DND-41 (cell line): ENCODE data around the gene UAP1L1.

Source experiments
- ATAC-seq: fragments of 200-7000 bp; cut with Tn5 transposase; 3 replicates; pipeline ENCODE4 v1.9.1; 2021; ENCODE audit warnings: low read depth; ENCODE audit not compliant: insufficient read depth
- DNase-seq: peaks from one replicate; pipeline ENCODE4 v3.0.0-alpha.2; 2020
- H2AFZ ChIP-seq: 2 replicates; pipeline ENCODE4 v1.6.0; 2012; ENCODE audit warnings: low read depth, low read length
- H3K27ac ChIP-seq: 2 replicates; pipeline ENCODE4 v1.5.1; 2012; ENCODE audit warnings: low read length, inconsistent platforms
- H3K27me3 ChIP-seq: fragments of 200-600 bp; sonication (generic); 2 replicates; pipeline ENCODE4 v1.6.0; 2012; ENCODE audit warnings: low read length, mild to moderate bottlenecking, inconsistent platforms; ENCODE audit not compliant: insufficient read depth, poor library complexity
- H3K36me3 ChIP-seq: 2 replicates; pipeline ENCODE4 v1.5.1; 2012; ENCODE audit warnings: low read length, inconsistent platforms; ENCODE audit not compliant: insufficient read depth
- H3K4me1 ChIP-seq: 2 replicates; pipeline ENCODE4 v1.5.1; 2012; ENCODE audit warnings: mild to moderate bottlenecking, low read length; ENCODE audit not compliant: insufficient read depth
- H3K4me2 ChIP-seq: 2 replicates; pipeline ENCODE4 v1.6.0; 2012; ENCODE audit warnings: mild to moderate bottlenecking, moderate library complexity, low read length, inconsistent platforms; ENCODE audit not compliant: insufficient read depth
- H3K4me3 ChIP-seq, 2 experiments: fragments of 200-600 bp in 1 of 2; shearing (Covaris generic) in 1 of 2; 2 replicates each; pipeline ENCODE4 v1.5.1; 2012 to 2016; ENCODE audit warnings: inconsistent platforms in 2 of 2, low read length in 2 of 2, mild to moderate bottlenecking in 2 of 2, low read depth in 1 of 2, moderate library complexity in 1 of 2
- H3K79me2 ChIP-seq: 2 replicates; pipeline ENCODE4 v1.6.0; 2012; ENCODE audit warnings: low read length, inconsistent platforms; ENCODE audit not compliant: insufficient read depth
- H3K9ac ChIP-seq: 2 replicates; pipeline ENCODE4 v1.6.0; 2012; ENCODE audit warnings: low read depth, mild to moderate bottlenecking, inconsistent platforms, low read length, moderate library complexity
- H3K9me3 ChIP-seq: 2 replicates; pipeline ENCODE4 v1.5.1; 2012; ENCODE audit warnings: low read length, moderate library complexity, mild to moderate bottlenecking, inconsistent platforms; ENCODE audit not compliant: insufficient read depth, severe bottlenecking
- H4K20me1 ChIP-seq: 2 replicates; pipeline ENCODE4 v1.6.0; 2012; ENCODE audit warnings: low read length; ENCODE audit not compliant: insufficient read depth
- EZH2 ChIP-seq: IDR thresholded peaks from 3 replicates; pipeline ENCODE4 v1.6.1; 2012; ENCODE audit warnings: borderline replicate concordance, low read depth, mild to moderate bottlenecking, moderate library complexity, low read length, inconsistent platforms; ENCODE audit not compliant: severe bottlenecking
- TF ChIP-seq, protein P1 (sequence below): IDR thresholded peaks from 2 replicates; pipeline ENCODE4 v1.5.1; 2012; ENCODE audit warnings: borderline replicate concordance, low read length, moderate library complexity, mild to moderate bottlenecking; ENCODE audit not compliant: poor library complexity, severe bottlenecking; ENCODE audit errors: extremely low read depth

UAP1L1 gene

DNA sequence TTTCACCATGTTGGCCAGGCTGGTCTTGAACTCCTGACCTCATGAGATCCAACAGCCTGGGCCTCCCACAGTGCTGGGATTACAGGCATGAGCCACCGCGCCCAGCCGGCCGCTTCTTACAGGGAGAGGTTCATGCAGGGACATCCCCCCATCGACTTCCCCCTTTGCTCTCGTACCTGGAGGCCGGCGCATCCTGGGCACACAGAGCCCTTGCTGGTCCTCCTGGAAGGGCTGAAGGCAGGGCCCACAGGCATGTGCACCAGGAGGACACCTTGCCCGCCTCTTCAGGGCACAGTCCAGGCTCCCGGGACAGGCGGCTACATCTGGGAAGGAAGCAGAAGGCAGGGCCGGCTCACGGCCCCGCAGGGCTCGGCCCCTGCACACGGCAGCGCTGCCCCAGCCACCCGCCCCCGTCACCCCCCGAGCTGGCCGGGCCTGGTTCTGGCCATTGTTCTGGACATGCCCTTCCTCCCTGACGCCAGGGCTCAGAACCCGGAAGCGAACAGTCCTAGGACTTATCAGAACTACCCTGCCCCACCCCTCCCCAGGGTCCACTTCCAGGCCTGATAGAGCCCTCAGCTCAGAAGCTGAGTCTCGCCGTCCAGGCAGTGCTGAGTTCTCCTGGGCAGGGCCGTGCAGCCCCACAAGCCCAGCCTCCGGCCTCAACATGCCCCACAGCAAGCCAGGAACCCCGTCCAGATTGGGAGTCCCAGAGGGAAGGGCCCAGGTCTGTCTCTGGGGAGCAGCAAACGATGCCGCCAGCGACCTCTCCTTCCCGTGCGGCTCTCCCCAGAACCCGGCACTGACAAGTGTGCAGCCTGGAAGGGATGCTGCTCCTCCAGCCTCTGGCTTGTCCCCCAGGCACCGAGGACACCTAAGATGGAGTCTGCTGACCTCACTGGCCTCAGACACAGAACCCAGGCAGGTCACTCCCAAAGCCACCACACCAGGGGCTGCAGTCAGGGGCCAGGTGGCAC is 34.3 kb upstream of the UAP1L1 start:
- H2AFZ ChIP-seq: no peak overlapping the region
- H3K9me3 ChIP-seq: no peaks in the 10 kb centered on the region
- H3K4me2 ChIP-seq: no peak overlapping the region
- ATAC-seq: no peak
- no peak overlapping the region for H3K27ac ChIP-seq
- no peaks in the 10 kb centered on the region for H3K4me1 ChIP-seq
- no peaks in the 10 kb centered on the region for H3K79me2 ChIP-seq
- TF ChIP-seq, protein P1, sequence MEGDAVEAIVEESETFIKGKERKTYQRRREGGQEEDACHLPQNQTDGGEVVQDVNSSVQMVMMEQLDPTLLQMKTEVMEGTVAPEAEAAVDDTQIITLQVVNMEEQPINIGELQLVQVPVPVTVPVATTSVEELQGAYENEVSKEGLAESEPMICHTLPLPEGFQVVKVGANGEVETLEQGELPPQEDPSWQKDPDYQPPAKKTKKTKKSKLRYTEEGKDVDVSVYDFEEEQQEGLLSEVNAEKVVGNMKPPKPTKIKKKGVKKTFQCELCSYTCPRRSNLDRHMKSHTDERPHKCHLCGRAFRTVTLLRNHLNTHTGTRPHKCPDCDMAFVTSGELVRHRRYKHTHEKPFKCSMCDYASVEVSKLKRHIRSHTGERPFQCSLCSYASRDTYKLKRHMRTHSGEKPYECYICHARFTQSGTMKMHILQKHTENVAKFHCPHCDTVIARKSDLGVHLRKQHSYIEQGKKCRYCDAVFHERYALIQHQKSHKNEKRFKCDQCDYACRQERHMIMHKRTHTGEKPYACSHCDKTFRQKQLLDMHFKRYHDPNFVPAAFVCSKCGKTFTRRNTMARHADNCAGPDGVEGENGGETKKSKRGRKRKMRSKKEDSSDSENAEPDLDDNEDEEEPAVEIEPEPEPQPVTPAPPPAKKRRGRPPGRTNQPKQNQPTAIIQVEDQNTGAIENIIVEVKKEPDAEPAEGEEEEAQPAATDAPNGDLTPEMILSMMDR: no peak
- no peak for TF ChIP-seq EZH2
- no peak for DNase-seq
- no peak overlapping the region for H3K4me3 ChIP-seq
- H4K20me1 ChIP-seq: peaks cover 26% of the 10 kb centered on the region
- H3K36me3 ChIP-seq: no peaks in the 10 kb centered on the region
- H3K9ac ChIP-seq: no peak overlapping the region
- H3K27me3 ChIP-seq: peaks cover 28% of the 10 kb centered on the region

DNA sequence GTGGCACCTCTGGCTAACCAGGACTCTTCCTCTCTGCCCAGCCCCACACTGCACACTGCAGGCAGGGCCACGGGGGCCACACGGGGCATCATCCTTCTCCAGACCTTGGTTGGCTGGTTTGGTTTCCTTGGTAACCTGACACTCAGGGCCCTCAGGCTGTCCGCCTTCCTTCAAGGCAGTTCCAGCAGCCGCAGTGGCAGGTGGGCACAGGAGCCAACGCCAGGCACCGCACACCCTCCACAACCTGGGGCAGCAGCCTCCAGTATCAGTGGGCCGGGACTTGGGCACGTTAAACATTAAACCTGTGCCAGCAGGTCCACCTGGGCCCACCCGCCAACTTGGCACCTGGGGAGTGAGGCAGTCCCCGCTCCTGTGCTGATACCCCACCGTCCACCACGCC is 33.3 kb upstream of the UAP1L1 start:
- DNase-seq: no peak
- H4K20me1 ChIP-seq: peaks cover 23% of the 10 kb centered on the region
- H3K79me2 ChIP-seq: no peaks in the 10 kb centered on the region
- H3K4me3 ChIP-seq: no peak overlapping the region
- H3K4me2 ChIP-seq: no peak overlapping the region
- H3K9me3 ChIP-seq: no peaks in the 10 kb centered on the region
- TF ChIP-seq, protein P1: no peak
- no peak for TF ChIP-seq EZH2
- H2AFZ ChIP-seq: no peak overlapping the region
- H3K27me3 ChIP-seq: peaks cover 28% of the 10 kb centered on the region
- H3K9ac ChIP-seq: no peak overlapping the region
- no peaks in the 10 kb centered on the region for H3K36me3 ChIP-seq
- no peak overlapping the region for H3K27ac ChIP-seq
- no peak for ATAC-seq
- H3K4me1 ChIP-seq: no peaks in the 10 kb centered on the region

DNA sequence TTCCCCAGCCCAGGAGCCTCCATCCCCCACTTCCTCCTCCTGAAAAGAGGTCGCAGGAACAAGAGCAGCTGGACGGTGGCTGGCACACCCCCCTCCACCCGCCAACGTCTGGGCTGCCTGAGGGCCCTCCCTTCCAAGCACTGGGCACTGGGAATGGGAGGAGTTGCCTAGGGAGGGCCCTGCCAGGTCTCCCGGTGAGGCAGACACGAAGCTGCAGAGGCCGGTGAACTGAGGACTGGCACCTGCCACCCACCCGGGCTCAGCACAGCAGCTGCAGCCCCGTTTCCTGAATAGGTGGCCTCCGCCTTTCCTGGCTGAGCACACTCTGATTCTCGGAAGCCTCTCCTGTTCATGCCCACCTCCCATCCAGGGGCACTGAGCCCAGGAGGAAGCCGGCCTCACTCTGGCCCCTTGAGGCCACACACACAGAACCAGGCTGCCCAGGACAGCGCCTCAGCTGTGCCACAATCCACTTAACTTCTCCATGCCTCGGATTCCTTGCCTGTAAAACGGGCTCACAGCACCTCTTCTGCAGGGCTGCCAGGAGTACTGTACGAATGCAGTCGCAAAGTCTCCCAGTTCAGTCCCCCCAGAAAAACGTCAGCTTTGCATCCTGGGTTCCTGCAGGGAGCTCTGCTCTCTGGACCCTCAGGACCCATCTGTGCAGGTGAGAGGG is 32.7 kb upstream of the UAP1L1 start:
- no peaks in the 10 kb centered on the region for H3K79me2 ChIP-seq
- DNase-seq (no peak), ATAC-seq (no peak)
- H4K20me1 ChIP-seq: peaks cover 25% of the 10 kb centered on the region
- no peak overlapping the region for H3K27ac ChIP-seq
- H3K4me3 ChIP-seq: no peak overlapping the region
- no peak overlapping the region for H2AFZ ChIP-seq
- no peak overlapping the region for H3K4me2 ChIP-seq
- no peaks in the 10 kb centered on the region for H3K36me3 ChIP-seq
- no peaks in the 10 kb centered on the region for H3K4me1 ChIP-seq
- no peaks in the 10 kb centered on the region for H3K9me3 ChIP-seq
- no peak for TF ChIP-seq EZH2
- TF ChIP-seq, protein P1: no peak
- peaks cover 32% of the 10 kb centered on the region for H3K27me3 ChIP-seq
- no peak overlapping the region for H3K9ac ChIP-seq
